COLO829 (cell line): Measurements from ENCODE around the gene HDLBP.
"Not testable (repeated sequence)": the region's sequence is repeated elsewhere in the genome, so short reads cannot be mapped to it uniquely, and the experiment has no call there.

Experiments
- DNase-seq: peaks from one replicate; pipeline ENCODE4 v3.0.0; 2012; ENCODE audit warnings: low spot score

Gene HDLBP

GRCh38 chr2:241308267-241308666 is 7.2 kb downstream of the HDLBP start:
- no peak for DNase-seq

DNA sequence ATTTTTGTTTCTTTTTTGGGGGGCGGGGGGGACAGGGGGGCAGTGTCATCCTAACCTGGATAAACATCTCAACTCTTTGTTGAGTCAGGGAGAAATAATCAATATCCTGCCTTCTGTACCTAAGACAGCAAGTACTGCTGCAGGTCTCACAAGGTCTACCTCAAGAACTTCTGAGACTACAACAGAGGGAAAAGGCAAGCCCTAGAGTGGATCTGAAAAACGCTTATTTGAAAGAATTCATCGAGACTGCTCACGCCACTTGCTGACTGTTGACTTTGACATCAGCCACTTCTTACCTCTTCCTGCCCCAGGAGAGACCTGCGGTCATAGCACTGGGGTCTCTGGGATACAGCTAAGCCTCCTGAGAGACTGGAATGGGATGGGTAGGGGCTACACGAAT is 8.4 kb downstream of the HDLBP start:
- no peak for DNase-seq

GRCh38 chr2:241304039-241304670 is 11.3 kb downstream of the HDLBP start:
- no peak for DNase-seq

DNA sequence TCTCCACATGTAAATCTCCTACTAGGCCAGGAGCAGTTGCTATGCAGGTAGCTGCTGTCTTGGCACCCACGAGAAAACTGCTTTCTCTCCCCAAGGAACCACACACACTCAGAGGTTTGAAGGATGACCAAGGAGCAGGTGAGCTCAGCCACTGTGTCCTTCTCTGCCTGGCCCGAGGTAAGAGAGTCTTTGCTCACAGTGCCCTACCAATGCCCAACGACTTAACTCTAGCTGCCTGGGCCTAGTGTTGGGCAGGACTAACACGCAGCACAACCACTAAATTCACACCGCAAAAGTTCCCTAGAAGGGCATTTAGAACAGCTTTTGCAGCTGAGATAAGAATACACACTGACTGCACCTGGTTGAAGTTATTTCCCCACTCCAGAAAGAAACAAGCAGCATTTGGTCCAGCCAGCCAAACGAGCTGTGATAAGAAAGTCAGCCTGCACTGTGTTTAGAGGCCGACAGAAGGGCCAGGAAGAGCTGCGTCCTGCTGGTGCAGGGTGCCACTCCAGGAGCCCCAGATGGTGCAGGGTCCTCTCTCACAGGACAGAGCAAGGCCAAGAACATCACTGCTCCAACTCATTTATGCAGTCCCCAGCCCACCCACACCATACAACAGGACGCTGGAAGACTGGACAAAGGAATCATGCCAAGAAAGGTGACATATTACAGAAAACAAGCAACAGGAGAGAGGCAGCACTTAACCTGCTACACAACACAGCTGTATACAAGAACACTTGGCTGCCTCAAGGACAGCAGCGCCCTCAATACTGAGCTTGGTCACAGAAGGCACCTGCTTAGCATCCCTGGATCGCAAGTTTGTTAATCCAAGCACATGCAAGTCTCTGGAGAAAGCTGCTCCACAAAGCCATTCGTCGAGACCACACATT is 12.5 kb downstream of the HDLBP start:
- no peak for DNase-seq

- no peak for DNase-seq
Observed at GRCh38 chr2:241302083-241302482, 13.4 kb downstream of the HDLBP start.

DNA sequence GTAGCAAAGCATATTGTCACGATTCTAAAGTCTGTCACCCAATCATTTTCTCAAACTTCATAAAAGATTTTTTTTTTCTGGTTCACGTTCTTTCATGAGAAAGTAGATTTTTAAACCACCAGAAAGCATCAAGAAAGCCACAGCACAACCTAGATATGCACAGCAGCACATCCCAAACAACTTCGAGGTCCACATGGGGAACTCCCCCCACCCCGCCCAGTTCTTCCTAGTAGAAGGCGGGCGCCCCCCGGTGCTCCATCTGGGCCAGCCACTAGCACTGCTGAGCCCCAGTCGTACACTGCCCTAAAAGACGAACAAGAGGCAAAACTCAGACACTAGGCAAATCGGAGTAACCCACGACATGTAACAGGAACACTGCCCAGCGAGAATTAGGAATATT is 15.5 kb downstream of the HDLBP start:
- no peak for DNase-seq

- no peak for DNase-seq
Observed at GRCh38 chr2:241298673-241299072, 16.8 kb downstream of the HDLBP start.

GRCh38 chr2:241296767-241297166 is 18.7 kb downstream of the HDLBP start:
- no peak for DNase-seq

GRCh38 chr2:241295326-241296095 is 20.0 kb downstream of the HDLBP start:
- DNase-seq: no peak

GRCh38 chr2:241293378-241293797 is 22.1 kb downstream of the HDLBP start:
- DNase-seq: not testable (repeated sequence)

DNA sequence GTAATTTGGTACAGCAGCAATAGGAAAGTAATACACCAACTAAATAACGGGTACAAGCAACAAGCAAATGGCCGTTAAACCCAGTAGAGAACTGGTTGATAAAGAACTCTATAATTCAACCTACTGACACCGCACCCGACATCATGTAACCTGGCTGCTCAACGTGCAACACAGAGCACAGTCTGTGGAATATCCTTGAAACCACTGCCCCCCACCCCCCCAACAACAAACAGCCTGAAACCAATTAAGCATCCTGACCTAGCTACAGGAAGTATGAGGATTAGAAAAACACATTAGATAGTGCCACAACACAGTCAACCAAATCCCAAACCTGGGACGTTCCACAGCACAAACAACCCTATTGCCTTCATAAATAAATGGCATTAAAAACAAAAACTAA is 23.5 kb downstream of the HDLBP start:
- no peak for DNase-seq

DNA sequence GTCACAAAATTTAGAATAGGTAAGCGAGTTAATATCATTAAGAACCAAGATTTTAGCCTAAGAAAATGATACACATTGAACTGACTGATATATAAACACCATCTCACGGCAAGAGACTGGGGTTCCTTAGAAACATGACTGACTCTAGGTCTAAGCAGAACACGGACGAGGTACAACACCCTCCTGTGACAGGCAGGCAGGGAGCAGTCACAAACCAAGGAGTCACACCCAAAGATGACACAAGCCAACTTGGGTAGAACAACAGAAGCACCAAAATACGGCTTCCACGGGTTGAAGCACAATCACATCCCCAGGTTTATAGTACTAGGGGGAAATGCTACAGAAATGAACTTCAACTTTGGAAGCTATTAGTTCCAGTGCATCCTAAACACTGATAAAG is 24.3 kb downstream of the HDLBP start:
- no peak for DNase-seq

GRCh38 chr2:241289597-241289996 is 25.9 kb downstream of the HDLBP start:
- no peak for DNase-seq

DNA sequence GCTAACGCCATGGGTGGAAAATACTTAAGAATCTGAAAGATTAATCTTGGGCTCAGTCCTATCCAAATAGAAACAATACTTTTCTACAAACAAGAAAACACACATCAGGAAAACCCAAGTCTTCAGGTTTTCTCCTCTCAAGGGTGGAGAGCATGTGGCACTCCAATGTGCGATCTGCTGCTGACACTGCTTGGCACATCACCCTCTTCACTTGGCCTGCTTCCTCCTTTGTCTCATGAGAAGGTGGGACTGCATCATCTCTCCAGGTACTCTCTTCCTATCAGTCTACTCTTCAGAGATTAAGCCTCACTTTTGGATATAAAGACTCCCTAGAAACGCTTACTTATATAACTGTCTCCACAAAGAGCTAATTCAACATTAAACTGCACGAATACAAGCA is 26.4 kb downstream of the HDLBP start:
- DNase-seq: no peak

DNA sequence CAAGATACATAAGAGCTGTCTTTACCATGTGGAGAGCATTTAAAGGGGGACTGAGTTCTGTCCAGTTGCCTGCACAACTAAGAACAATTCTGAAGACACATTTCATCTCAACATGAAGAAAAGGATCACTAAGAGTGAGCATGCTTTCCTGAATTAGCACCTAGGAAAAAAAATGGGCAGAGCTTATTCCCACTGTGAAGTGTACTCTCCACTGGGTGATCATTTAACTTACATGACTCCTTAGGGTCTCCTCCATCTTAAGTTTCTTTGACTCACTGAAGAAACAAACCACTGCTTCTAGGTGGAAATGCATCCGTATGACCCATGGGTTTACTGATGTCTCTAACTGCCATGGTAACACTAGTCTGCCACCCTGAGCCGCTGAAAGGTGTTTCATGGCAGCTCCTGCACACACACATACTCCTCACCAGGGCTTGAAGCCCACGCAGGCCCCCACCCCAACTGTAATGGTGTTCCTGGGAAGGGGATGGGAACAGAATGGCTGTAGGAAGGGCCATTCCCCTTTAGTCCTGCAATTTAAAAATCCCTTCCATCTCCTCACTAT is 27.1 kb downstream of the HDLBP start:
- no peak for DNase-seq

GRCh38 chr2:241286348-241287090 is 29.0 kb downstream of the HDLBP start:
- DNase-seq: no peak

- DNase-seq: no peak
Observed at GRCh38 chr2:241285596-241285995, 29.9 kb downstream of the HDLBP start.

DNA sequence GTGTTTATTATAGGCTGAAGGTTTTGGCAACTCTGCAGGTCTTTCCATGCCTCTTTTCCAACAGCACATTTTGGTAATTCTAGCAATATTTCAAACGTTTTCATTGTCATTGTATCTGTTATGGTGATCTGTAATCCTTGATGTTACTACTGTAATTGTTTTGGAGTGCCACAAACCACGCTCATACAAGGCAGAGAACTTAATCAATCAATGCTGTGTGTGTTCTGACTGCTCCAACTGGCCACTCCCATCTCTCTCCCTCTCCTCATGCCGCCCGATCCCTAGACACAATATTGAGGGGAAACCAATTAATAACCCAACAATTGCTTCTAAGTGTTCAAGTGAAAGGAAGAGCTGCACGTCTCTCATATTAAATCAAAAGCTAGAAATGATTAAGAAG is 32.9 kb downstream of the HDLBP start:
- DNase-seq: no peak

GRCh38 chr2:241280291-241280690 is 35.2 kb downstream of the HDLBP start:
- DNase-seq: no peak

DNA sequence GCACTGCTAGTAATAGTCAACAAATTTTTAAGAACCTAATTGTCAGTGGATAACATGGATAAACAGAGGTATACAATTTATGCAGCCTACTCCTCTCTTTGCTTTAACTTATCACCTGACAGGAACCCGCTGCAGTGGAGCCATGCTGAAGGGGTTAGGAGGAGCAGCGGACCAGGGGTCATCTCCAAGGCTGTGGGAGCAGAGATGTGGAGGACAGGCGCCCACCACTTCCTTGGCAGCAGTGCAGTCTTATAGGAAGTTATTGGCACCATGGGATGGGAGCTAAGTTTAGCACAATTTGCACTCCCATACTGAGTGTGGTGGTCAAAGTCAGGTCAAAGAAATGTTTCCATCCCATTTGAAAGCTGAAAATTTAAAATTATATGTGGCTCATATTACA is 35.6 kb downstream of the HDLBP start:
- no peak for DNase-seq

DNA sequence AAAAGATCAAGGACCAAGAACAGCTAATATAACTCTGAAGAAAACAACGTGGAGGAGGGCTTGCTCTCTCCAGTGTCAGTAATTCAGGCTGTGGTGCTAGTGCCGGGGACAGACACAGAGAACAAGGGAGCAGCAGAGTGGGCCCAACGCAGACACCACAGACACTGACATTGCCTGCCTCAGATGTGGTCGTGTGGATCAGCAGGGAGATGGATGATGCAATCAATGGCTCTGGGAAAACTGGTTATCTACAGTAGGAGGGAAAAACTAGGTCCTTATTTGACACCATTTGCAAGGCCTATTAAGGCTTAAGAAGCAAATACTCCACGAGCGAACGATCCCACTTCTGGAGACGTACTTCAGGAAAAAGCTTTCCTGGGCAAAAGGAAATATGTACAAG is 36.1 kb downstream of the HDLBP start:
- DNase-seq: no peak

DNA sequence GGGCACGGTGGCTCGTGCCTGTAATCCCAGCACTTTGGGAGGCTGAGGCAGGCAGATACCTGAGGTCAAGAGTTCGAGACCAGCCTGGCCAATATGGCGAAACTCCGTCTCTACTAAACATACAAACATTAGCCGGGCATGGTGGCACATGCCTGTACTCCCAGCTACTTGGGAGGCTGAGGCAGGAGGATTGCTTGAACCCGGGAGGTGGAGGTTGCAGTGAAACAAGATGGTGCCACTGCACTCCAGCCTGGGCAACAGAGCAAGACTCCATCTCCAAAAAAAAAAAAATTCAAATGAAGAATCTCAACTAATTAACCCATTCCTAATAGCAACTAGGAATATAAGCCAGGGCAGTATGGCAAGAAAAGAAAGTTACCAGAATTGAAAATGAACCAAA is 37.2 kb downstream of the HDLBP start:
- DNase-seq: not testable (repeated sequence)
